ENCODE measurements around the gene PIGV. TPM values are rescaled to one million over a fixed set of nuclear protein-coding genes. Genes with fewer than 3 reads are reported as not detected.

The PIGV gene
- total and polyA plus RNA-seq, 9 donors = 9.2 to 15.4 (median 10.9) TPM

GRCh38 chr1:26775666-26776065 is 12.1 kb upstream of the PIGV start:
- intact Hi-C loops (cut with DNase I) = no loop called here
- TF ChIP-seq, protein P1, sequence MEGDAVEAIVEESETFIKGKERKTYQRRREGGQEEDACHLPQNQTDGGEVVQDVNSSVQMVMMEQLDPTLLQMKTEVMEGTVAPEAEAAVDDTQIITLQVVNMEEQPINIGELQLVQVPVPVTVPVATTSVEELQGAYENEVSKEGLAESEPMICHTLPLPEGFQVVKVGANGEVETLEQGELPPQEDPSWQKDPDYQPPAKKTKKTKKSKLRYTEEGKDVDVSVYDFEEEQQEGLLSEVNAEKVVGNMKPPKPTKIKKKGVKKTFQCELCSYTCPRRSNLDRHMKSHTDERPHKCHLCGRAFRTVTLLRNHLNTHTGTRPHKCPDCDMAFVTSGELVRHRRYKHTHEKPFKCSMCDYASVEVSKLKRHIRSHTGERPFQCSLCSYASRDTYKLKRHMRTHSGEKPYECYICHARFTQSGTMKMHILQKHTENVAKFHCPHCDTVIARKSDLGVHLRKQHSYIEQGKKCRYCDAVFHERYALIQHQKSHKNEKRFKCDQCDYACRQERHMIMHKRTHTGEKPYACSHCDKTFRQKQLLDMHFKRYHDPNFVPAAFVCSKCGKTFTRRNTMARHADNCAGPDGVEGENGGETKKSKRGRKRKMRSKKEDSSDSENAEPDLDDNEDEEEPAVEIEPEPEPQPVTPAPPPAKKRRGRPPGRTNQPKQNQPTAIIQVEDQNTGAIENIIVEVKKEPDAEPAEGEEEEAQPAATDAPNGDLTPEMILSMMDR (IDR thresholded peaks at IDR 0.05) = no peak
- TF ChIP-seq EP300 (IDR thresholded peaks at IDR 0.05) (no peak), POLR2A (IDR thresholded peaks at IDR 0.05) (no peak)
- H3K9me3 ChIP-seq = no peaks in the 10 kb centered on the region
- H3K4me1 ChIP-seq (ENCODE audit: insufficient read depth) = peaks cover 14% of the 10 kb centered on the region
- no peak overlapping the region for H3K4me3 ChIP-seq
- WGBS, 3 donors = 44 to 55% (median 50%) methylated on average over 4 of the region's 4 CpGs
- DNase-seq = no peak
- H3K27ac ChIP-seq = peak overlapping the region in 1 of 2 donors; percentile 6
- H3K27me3 ChIP-seq = no peaks in the 10 kb centered on the region
- H3K36me3 ChIP-seq = no peaks in the 10 kb centered on the region

GRCh38 chr1:26779098-26779668 is 8.6 kb upstream of the PIGV start:
- H3K4me1 ChIP-seq (ENCODE audit: insufficient read depth) = peaks cover 16% of the 10 kb centered on the region

DNA sequence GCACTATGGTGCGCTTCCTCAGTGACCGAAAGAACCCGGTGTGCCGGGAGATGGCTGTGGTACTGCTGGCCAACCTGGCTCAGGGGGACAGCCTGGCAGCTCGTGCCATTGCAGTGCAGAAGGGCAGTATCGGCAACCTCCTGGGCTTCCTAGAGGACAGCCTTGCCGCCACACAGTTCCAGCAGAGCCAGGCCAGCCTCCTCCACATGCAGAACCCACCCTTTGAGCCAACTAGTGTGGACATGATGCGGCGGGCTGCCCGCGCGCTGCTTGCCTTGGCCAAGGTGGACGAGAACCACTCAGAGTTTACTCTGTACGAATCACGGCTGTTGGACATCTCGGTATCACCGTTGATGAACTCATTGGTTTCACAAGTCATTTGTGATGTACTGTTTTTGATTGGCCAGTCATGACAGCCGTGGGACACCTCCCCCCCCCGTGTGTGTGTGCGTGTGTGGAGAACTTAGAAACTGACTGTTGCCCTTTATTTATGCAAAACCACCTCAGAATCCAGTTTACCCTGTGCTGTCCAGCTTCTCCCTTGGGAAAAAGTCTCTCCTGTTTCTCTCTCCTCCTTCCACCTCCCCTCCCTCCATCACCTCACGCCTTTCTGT is 7.3 kb upstream of the PIGV start:
- H3K36me3 ChIP-seq = no peaks in the 10 kb centered on the region
- no peak overlapping the region for H3K27ac ChIP-seq
- TF ChIP-seq POLR2A (IDR thresholded peaks at IDR 0.05) (no peak), EP300 (IDR thresholded peaks at IDR 0.05) (no peak)
- TF ChIP-seq, protein P1 (IDR thresholded peaks at IDR 0.05) = no peak
- 82 to 89% (median 85%) methylated on average over 18 to 21 of the region's 21 CpGs for WGBS, 3 donors
- H3K27me3 ChIP-seq = no peaks in the 10 kb centered on the region
- no peaks in the 10 kb centered on the region for H3K9me3 ChIP-seq
- peaks cover 25% of the 10 kb centered on the region for H3K4me1 ChIP-seq (ENCODE audit: insufficient read depth)
- peak in 1 of 5 donors; percentile 18 for DNase-seq
- intact Hi-C loops (cut with DNase I) = loop anchor here in 2 of 4 donors (10.0 kb wide), 1 partner anchor 56 kb away; no protein-coding TSS in a partner anchor
- H3K4me3 ChIP-seq = no peak overlapping the region

More at GRCh38 chr1:26779098-26779668, 8.6 kb upstream of the PIGV start:
- H3K9me3 ChIP-seq = no peaks in the 10 kb centered on the region
- no peak overlapping the region for H3K4me3 ChIP-seq
- no peaks in the 10 kb centered on the region for H3K36me3 ChIP-seq
- H3K27ac ChIP-seq = no peak overlapping the region
- intact Hi-C loops (cut with DNase I) = no loop called here
- H3K27me3 ChIP-seq = no peaks in the 10 kb centered on the region
- no peak for DNase-seq
- 76 to 80% (median 79%) methylated on average over 11 of the region's 11 CpGs for WGBS, 3 donors
- TF ChIP-seq POLR2A (IDR thresholded peaks at IDR 0.05) = no peak
- no peak for TF ChIP-seq EP300 (IDR thresholded peaks at IDR 0.05)
- TF ChIP-seq, protein P1 (IDR thresholded peaks at IDR 0.05) = no peak

- Histone ChIP-seq H3K36me3 (no peaks in the 10 kb centered on the region), H3K27me3 (no peaks in the 10 kb centered on the region), H3K4me1 (ENCODE audit: insufficient read depth) (peaks cover 29% of the 10 kb centered on the region), H3K4me3 (no peak overlapping the region), H3K9me3 (no peaks in the 10 kb centered on the region), H3K27ac (peak overlapping the region in 1 of 2 donors; percentile 56)
- 51 to 65% (median 63%) methylated on average over 11 of the region's 11 CpGs for WGBS, 3 donors
- TF ChIP-seq, protein P1 (IDR thresholded peaks at IDR 0.05) = no peak
- TF ChIP-seq POLR2A (IDR thresholded peaks at IDR 0.05) (no peak), EP300 (IDR thresholded peaks at IDR 0.05) (no peak)
- intact Hi-C loops (cut with DNase I) = loop anchor here in 2 of 4 donors (10.0 kb wide), 1 partner anchor 57 kb away; no protein-coding TSS in a partner anchor
- no peak for DNase-seq
Observed at GRCh38 chr1:26781206-26781825, 6.4 kb upstream of the PIGV start.

Data from ovary (tissue), 9 donors.